GM21576 (cell line): Measurements from ENCODE around the gene PRR5.

Source experiments
- ATAC-seq: cut with Tn5 transposase; IDR thresholded peaks from one replicate; pipeline ENCODE4 v1.9.1; 2021; ENCODE audit warnings: mild to moderate bottlenecking, moderate library complexity; ENCODE audit not compliant: unreplicated experiment

The PRR5 gene

DNA sequence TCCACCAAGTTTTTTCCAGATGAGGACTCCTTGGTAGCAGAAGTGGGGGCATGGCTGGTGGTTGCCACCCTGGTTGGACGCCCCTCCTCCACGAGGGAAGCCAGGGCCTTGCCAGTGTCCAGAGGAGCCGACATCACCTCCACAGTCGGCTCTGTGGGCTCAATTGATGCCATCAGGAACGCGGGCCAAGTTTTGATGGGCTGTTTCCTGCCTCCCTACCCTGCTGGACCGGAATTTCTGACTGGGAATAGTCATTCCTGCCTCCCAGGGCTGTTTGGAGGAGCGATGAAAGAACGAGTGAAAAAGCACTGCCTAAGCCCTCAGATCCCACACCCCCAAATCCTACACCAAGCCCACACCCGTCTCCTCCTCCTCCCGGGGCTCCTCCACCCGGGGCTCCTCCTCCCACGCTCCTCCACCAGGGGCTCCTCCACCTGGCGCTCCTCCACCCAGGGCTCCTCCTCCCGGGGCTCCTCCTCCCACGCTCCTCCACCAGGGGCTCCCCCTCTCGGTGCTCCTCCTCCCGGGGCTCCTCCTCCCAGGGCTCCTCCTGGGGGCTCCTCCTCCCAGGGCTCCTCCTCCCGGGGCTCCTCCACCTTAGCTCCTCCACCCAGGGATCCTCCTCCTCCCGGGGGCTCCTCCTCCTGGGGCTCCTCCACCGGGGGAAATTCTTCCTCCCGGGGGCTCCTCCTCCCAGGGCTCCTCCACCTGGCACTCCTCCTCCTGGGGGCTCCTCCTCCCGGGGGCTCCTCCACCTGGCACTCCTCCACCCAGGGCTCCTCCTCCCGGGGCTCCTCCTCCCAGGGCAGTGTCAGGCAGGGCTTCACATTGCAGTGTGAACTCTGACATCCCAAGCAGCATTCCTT lies 10.0 kb upstream of the PRR5 start:
- no peak for ATAC-seq

DNA sequence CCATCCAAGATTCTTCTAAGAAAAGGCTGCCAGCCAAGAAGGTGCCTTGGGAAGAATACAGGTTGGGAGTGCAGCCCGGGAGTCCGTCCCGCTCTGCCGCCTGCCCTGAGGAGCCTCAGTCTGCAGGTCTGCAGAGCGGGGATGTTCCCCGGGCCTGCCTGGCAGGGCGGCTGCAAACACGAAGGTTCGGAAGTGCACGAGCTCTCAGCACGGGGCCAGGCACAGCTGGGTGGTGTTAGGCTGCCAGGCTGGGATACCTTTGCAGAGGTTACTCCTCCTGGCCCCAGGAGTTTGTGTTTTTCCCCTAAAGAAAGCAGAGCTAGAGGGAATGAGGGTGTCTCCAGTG lies 9.4 kb upstream of the PRR5 start:
- ATAC-seq: no peak

DNA sequence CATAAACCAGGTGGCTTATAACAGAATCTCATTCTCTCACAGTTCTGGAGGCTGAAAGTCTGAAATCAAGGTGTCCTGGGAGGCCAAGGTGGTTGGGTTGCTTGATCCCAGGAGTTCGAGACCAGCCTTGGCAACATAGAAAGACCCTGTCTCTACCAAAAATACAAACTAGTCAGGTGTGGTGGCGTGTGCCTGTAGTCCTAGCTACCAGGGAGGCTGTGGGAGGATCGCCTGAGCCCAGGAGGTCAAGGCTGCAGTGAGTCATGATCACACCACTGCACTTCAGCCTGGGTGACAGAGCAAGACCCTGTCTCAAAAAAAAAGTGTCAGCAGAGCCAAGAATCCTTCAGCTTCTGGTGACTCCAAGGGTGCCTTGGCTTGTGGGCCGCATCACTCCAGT lies 8.9 kb upstream of the PRR5 start:
- ATAC-seq: no peak

DNA sequence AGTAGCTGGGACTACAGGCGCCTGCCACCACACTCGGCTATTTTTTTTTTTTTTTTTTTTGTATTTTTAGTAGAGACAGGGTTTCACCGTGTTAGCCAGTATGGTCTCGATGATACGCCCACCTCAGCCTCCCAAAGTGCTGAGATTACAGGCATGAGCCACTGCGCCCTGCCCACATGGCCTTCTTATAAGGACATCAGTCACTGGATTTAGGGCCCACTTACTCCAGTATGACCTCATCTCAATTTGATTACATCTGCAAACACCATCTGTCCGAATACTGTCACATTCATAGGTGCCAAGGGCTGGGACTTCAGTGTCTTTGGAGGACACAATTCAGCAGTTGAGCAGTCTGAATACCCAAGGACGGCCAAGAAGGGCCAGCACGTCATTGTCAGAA lies 8.2 kb upstream of the PRR5 start:
- ATAC-seq: no peak

DNA sequence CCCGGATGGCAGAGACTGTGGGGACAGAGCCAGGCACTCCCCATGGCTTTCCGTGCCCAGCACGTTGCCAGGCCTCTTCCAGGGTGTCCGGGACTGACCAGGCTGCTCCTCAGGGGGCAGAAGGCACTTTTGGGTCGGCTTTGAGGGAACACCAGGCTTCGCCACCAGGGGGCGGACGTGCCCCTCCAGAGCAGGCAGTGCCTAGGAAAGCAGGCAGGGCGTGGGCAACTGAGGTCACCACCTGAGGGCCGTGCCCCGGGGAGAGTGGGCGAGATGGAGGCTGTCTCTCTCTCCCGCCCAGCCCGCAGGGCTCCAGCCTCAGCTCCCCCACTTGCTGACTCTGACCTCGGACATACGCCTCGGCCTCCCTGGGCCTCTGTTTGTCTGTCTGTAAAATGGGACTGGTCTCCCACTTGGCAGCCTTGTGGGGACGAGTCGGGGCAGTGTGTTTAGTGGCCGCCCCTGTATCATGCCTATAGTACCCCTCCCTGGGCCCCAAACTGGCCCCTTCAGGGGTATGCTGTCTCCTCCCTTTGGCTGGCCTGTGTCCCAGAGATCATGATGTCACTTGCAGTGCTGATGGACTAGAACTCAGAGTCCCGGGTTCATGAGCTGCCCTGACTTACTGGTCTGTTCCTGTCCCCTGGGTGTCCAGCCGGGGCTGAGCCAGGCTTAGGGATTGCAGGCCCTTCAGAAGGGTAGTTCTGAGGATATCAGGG lies 4.4 kb upstream of the PRR5 start:
- no peak for ATAC-seq

DNA sequence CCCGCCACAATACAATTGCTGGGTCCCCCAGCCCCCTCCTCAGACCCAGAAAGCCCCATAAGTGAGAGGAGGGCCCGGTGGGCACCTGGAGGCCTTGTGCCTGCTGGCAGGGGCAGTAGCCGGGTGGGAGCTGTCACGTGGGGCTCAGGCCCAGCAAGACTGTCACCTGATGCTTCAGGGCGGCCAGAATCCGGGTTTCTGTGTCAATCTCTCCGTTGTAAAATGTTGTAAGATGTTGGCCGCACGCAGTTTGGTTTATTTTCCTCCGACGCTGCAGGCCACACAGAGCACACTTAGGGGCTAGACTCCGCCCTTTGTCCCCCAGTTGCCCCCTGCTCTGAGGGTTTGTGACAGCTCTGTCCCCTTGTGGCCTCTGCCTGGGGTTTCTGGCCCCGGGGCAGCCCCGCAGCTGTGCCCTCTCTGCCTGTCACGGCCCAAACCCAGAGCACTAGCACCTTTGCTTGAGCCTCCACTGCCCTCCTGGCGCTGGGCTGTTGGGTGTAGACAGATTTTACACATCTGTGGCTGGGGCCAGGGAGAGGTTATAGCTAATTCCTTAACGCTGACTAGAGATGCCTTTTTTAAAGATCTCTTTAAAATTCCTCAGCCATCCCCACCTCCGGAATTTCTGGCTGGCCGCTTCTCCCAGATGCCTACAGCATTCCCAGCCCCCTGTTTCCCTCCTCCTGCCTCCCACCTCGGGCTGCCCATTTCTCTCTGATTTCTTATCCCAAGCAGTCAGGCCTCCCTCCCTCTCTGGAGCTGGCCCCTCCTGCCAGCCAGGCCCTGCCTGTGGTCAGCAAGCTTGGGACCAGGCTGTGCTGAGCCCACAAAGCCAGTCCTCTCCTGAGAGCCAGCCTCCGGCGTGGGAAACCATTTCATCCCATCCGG lies 3.2 kb upstream of the PRR5 start:
- ATAC-seq: no peak

DNA sequence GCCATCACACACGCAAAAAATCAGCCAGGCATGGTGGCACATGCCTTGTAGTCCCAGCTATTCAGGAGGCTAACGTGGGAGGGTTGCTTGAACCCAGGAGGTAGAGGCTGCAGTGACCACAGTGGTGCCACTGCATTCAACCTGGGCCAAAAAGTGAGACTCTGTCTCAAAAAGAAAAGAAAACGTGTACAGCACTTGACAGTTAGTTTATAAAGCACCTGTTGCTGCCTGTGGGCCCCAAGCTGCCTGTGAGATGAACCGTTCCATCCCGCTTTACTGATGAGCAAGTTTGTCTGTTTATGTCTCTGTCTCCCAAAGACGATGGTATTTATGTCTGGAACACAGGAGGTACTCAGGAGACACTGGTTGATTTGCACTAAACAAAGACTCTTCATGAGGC lies 1.5 kb upstream of the PRR5 start:
- no peak for ATAC-seq

DNA sequence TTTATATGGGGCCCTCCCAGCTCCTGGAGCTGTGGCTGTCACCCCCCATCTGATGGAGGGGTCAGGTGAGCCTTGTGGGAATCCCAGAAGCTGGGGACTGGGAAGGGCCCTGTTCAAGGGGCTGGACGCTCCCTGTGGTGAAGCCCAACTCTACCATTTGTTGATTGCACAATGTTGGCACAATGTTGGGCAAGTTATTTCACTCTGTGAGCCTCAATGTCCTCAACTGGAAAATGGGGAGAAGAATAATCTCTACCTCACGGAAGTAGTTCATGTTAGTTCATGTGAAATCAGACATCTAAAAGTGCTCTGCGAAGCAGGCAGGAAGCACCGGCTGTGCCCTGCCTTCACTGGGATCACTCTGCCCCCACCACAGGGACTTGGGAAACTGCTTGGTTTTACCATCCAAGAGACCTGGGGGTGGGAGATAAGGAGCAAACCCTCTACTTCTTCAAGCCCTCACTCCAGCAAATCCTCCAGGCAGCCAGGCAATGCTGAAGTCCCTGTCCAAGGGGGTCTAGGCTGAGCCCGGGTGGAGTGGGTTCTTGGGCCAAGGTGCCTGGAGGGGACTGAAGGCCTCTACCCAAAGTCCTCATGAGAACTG lies 715 bp upstream of the PRR5 start:
- ATAC-seq: no peak

DNA sequence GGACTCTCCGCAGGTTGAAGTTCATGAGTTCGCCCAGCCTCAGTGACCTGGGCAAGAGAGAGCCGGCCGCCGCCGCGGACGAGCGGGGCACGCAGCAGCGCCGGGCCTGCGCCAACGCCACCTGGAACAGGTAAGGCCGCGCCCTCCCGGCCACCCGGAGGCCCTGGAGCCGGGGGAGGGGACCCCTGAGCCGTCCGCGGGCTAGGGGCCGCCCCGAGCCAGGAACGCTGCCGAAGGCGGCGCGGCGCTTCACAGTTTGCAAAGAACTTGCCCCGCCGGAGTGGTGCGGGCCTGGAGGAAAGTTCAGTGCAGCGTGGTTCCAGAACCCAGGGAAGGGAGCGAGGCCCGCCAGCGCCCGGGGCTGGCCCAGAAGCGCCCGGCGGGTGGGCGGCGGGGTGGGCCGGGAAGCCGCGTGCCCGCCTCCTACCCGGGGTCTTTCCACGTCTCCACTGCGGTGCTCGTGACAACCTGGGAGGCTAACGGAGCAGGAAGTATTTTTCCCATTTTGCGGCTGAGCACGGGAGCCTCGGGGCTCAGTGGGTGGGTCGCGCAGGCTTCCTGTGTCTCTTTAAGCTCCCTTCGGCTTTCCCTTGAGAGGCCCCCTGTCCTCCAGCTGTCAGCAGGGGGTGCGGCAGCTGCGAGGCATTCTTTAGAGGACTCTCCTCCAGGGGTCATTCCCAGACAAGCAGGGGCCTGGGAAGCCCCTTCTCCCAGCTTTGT lies 635 bp downstream of the PRR5 start:
- ATAC-seq: peak; percentile 25

DNA sequence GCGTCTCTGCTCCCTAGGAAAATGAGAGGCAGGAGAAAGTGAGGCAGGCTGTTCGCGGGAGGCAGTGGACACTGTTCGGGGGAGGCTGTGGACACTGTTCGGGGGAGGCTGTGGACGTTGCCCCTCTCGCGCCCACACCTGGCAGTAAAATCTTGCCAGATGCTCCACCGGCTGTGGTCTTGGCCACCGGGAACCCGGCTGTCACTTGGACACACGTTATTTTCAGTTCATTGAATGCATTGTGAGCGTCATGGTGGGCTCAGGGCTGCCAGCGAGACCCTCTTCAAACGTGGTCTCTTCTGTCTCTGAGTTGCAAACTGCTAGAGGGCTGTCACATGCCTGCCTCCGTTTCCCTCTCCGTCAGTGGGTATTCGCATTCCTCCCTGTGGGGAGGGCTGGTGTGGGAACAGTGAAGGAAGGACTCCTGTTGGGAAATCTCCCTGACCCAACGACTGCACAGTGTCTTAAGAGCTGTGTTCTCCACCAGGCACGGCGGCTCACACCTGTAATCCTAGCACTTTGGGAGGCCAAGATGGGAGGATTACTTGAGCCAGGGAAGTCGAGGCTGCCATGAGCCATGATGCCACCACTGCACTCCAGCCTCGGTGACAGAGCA lies 1.4 kb downstream of the PRR5 start:
- no peak for ATAC-seq

DNA sequence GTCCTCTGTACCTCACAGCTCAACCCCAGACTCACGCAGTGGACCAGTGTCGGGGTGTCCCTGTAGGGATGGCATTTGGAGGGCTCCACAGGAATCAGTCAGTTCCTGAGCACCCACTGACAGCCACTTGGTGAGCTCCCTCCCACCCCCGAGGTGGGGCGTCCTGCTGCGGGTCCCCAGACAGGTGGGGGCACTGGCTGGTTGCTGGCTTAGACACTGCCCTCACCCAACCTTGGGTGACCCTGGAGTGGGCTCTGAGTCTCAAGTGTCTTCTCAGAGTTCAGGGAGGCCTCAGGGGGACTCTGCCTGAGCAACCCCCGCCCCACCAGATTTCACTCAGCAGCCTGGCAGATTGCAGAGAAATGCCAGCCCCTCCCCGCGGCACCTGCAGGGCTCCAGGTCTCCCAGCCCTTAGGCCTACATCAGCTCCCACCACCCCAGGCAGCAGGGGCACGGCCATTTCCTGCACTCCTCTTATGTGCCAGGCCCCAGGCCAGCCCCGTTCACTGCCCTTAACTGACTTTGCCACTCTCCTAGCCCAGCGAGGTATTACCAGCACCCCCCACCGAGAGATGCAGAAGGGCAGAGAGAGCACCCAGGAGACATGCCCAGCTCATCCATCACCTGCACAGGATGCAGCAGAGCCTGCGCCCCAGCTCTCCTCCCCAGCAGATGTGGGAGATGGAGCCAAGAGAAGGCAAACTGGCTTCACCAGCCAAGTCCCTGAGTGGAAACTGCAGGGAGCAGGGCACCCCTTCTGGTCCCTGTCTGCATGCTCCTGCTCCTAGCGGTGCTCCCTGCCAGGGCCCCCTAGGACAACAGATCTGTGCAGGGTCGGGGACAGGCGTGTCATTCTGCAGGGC lies 2.4 kb downstream of the PRR5 start:
- ATAC-seq: no peak

DNA sequence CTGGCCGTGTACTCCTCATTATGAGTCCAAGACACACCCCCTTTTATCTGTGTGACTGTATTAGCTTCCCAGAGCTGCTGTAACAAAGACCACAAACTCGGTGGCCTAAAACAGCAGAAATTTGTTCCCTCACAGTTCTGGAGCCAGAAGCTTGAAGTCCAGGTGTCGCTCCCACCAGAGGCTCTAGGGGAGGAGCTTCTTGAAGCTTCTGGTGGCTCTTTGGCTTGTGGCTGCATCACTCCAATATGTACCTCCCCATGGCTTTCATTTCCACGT lies 3.0 kb downstream of the PRR5 start:
- no peak for ATAC-seq

DNA sequence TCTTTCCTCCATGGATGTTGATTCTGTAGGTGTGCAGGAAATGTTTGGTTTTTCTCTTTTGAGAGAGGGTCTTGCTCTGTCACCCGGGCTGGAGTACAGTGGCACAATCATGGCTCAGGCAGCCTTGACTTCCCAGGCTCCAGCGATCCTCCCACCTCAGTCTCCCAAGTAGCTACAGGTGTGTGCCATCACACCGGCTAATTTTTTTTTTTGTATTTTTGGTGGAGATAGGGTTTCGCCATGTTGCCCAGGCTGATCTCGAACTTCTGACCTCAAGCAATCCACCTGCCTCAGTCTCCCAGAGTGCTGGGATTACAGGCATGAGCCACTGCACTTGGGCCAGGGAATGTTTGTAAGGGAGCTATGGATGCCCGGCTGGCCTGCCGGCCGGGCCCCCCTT lies 4.5 kb downstream of the PRR5 start:
- ATAC-seq: no peak

DNA sequence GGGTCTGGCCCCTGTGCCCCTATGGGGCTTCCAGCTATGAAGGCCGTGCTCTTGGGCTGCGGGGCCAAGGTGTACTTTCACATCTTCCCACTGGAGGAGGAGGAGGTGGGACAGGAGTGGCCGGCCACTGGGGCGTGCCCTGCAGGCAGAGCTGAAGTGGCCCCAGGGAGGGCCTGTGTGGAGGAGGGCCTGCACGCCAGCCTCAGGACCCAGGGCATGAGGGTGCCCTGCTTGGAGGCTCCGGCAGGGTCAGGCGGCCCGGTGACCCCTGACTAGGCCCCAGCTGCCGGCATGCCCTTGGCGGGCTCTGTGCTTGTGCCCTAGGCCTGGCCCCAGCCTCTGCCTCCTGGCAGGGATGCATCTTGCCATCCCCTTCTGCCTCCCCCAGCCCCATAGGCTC lies 5.2 kb downstream of the PRR5 start:
- ATAC-seq: no peak

DNA sequence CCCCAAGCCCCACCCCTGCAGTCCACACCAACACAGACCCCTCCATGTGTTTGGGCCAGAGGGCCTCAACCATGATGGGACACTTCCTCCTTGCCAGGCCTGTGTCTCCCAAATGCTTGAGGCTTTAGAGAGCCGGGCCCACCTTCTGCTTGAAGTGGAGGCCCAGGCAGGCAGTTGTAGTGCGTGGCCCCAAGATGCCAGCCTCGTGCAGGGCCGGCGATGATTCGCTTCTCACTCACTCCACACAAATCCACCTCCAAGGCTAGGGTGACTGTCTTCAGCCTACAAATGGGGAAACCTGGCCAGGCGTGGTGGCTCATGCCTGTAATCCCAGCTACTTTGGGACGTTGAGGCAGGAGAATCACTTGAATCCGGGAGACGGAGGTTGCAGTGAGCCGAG lies 5.7 kb downstream of the PRR5 start:
- ATAC-seq: no peak

DNA sequence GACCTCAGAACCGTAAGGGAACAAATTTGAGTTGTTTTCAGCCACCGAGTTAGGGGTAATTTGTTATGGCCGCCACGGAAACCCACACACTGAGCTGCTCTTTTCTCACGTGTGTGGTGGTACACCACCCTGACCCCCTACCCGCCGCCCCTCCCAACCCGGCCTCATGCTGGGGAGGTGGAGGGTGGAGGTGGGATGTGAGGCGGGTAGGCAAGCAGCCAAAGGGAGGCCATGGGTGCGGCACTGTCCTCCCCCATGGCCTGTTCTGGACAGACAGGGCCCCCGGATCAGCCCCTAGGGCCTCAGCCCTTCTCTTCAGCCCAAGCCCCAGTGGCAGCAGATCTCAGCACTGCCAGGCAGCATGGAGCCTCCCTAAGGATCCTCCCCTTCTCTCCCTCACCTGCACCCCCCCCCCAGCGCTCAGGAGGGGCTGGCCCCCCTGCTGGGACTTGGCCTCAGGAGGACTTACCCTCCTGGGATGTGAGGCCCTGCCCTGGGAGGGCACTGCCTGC lies 7.9 kb downstream of the PRR5 start:
- no peak for ATAC-seq

DNA sequence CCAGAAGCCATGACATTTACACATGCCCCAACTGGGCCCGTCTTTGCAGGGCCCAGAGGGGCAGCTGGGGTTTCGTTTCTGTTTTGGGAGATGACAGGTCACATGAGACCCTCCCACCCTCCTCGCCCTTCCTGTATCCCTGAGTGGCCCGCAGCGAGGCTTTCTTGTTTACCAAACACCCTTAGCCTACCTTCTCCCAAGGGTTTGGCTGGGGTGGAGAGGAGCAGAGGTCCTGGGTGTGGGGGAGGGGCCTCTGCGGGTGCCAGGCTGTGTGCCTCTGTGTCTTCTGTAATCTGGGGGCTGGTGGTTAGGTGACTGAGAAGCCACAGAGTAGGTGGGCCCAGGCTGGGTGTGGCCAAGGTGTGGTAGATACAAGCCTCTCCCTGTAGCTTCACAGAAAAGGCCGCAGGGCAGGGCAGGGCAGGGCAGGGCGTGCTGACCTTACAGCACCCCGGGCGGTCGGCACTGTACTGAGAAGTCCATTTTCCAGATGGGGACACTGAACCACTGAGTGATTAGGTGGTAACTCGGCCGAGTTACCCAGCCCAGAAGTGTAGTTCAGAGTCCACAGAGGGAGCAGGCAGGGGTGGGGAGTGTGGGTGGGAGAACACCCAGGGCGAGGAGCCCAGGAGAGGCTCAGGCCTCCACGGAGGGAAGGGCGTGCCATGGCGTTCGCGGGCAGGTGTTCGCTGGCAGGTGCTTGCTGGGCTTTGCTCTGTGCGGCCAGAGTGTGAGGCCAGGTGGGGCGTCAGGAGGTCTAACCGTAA lies 8.7 kb downstream of the PRR5 start:
- ATAC-seq: no peak

DNA sequence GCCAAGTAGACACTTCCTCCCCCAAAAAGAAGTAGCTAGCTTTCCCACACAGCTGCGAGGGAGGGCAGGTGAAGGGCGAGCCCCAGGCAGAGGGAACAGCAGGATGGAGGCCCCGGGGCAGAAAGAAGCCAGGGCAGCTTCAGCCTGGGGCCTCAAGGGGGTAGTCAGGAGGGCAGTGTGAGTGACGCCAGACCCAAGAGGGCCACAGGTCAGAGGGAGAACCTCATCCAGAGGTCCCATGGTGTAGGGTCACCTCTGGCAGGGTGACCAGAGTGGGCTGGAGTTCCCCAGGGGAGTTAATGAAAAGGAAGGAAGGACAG lies 9.2 kb downstream of the PRR5 start:
- no peak for ATAC-seq
